GM12878 (cell line): ENCODE measurements around the gene ELN.

Experiments
- ATF2 ChIP-seq: IDR thresholded peaks from 2 replicates; pipeline ENCODE4 v1.6.1; 2012; ENCODE audit warnings: low read length, inconsistent platforms
- CTCF ChIP-seq, 3 experiments: IDR thresholded peaks in 2 of 3; conservative IDR thresholded peaks in 1 of 3; 2 replicates each; pipeline ENCODE4 v1.5.1; 2011; ENCODE audit warnings: low read depth in 3 of 3, low read length in 3 of 3, mild to moderate bottlenecking in 3 of 3, control low read depth in 2 of 3, moderate library complexity in 2 of 3, inconsistent platforms in 1 of 3, mixed read lengths in 1 of 3; ENCODE audit not compliant: control insufficient read depth in 2 of 3, insufficient read depth in 1 of 3; ENCODE audit errors: extremely low read depth in 1 of 3
- HDGF ChIP-seq: fragments of 450-650 bp; IDR thresholded peaks from 2 replicates; pipeline ENCODE4 v1.6.1; 2016; ENCODE audit warnings: antibody characterized with exemption
- JUND ChIP-seq: IDR thresholded peaks from 2 replicates; pipeline ENCODE4 v1.6.1; 2012; ENCODE audit warnings: low read depth, mild to moderate bottlenecking, low read length, improper control_type of control experiment, moderate library complexity
- MTA3 ChIP-seq: IDR thresholded peaks from 2 replicates; pipeline ENCODE4 v1.6.1; 2012; ENCODE audit warnings: low read length, inconsistent platforms, borderline replicate concordance
- USF1 ChIP-seq: IDR thresholded peaks from 2 replicates; pipeline ENCODE4 v1.6.1; 2011; ENCODE audit warnings: borderline replicate concordance, low read depth, mild to moderate bottlenecking, moderate library complexity, mixed read lengths, low read length; ENCODE audit not compliant: insufficient read depth; ENCODE audit errors: extremely low read length

GRCh38 chr7:74083117-74083876 lies 55.3 kb downstream of the ELN start, which contains the start of gene LIMK1:
- TF ChIP-seq USF1 (no peak), MTA3 (no peak), ATF2 (no peak), HDGF (no peak), CTCF (IDR thresholded peaks at IDR 0.05 in 2 of 3, conservative IDR thresholded peaks at IDR 0.05 in 1 of 3; ENCODE audit: control insufficient read depth in 2 of 3, extremely low read depth in 1 of 3, insufficient read depth in 1 of 3, low read depth in 3 of 3, low read length in 3 of 3) (no peak), JUND (no peak)
